GM19397 (cell line): ENCODE results near the gene CD177.
"Not testable (repeated sequence)": the region's sequence is repeated elsewhere in the genome, so short reads cannot be mapped to it uniquely, and the experiment has no call there.

Source experiments
- ATAC-seq: cut with Tn5 transposase; IDR thresholded peaks from one replicate; pipeline ENCODE4 v1.9.1; 2021; ENCODE audit warnings: mild to moderate bottlenecking, moderate library complexity; ENCODE audit not compliant: unreplicated experiment

Gene CD177

DNA sequence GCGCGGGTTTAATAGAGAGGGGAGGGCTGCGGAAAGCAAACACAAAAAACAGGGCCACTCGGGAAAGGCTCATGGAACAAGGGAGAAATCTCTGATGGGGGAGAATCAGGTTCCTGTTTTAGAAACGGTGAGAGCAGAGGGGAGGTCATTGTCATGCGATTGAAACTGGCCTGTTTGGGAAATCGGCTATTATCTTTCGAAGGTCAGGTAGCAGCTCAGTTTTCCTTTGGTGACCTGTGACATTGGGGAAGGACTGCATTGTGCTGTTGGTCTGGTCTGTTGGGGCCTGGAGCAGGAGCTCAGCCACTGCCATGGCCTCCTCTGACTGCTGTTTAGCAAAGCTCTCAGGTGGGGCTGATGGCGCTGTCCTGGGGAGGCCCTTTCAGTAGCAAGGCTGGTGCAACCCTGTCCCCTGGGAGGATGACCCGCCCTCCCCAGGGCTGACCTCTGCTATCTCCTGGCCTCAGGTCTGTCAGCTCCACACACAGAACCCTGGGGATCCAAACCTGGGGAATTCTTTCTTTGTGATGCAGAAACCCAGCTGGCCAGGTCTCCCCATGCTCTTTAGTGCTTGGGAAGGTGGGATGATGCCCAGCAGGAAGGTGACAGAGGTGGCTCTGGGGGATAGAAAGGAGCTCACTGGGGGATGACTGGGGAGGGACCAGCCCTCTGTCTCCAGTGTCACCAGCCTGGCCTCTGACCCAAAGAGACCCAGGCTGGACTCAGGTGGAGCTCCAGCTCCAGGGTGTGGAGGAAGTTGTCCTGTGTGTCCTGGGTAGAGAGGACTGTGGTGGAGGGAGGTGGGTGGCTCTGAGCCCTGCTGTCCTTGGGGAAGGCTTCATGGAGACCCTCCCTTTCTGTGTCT, 21.2 kb upstream of the CD177 start:
- ATAC-seq: no peak

DNA sequence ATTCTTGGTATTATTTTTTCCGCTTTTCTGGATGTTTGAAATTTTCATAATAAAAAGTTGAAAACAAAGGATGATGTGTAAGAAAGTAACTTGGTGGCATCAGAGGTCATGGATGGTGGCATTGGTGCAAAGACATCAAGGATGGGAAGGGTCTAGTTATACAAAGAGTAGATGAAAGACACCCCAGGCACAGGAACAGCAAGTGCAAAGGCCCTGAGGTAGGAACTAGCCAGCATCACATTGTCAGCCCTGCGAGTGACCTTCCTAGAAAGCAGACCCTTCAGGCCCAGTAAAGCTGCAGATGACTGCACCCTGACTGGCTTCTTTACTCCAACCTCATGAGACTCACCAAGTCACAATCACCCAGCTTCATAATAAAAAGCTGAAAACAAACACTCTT, 17.0 kb upstream of the CD177 start:
- not testable (repeated sequence) for ATAC-seq

DNA sequence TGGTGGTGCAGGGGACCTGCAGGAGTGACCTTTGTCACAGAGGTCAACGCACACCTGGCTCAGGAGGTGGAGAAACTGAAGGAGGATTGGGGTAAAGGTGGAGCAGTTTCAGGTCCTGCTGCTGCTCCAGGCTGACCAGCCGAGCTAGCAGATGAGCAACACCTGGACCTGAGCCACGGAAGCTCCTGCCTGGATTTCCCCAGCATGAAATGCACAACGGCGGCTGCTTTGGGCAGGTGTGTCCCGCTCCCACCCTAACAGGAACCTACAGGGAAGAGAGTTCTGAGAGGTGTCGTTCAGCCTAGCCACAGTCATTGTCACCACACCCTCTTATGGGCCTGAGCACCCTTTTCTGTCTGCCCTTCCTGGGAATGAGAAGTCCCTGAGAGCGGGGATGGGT, 15.7 kb upstream of the CD177 start:
- no peak for ATAC-seq

DNA sequence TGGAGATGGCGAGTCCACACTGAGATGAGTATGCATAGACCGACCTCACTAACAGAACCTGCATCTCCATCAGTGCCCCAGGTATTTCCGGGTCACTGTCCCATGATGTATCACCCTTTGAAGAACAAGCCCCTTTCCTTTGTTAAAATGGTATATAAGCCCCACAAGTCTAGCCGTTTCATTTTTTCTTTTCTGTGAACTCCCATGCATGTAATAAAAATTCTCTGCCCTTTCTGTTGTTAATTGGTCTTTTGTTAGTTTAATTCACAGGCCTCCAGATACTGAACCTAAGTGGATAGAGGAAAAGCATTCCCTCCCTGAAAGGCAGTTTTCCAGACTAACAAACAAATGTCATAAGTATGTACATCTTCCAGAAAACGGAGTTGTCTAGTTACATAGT, 15.0 kb upstream of the CD177 start:
- no peak for ATAC-seq

DNA sequence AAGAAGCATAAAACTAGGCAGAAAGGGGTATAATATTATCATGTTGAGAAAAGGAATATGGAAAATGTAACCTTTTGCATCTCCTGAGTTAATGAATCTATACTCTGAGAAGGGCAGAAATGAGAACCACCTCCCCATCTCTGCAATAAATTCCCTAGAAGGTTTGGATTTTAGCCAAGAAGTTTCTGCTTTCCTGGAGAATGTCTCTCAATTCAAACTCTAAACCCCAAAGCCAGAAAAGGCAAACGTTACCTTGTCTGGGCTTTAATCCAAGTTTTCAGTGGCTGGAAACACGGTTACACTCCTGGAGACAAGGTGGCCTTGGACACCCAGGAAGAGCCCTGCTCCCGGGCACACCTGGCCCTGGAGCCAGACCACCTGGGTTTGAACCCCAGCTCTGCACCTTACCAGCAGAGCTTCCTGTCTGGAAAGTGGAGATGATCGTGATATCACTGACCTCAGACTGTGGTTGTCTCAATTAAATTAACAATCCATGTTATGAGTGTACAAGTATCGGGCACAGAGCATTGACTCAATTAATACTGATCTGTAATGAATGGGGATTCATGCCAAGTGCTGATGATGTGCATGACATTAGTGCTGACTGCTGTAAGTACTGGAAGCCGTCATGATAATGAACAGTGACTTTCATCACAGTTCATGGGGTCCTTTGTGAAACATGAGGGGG, 14.1 kb upstream of the CD177 start:
- ATAC-seq: not testable (repeated sequence)

DNA sequence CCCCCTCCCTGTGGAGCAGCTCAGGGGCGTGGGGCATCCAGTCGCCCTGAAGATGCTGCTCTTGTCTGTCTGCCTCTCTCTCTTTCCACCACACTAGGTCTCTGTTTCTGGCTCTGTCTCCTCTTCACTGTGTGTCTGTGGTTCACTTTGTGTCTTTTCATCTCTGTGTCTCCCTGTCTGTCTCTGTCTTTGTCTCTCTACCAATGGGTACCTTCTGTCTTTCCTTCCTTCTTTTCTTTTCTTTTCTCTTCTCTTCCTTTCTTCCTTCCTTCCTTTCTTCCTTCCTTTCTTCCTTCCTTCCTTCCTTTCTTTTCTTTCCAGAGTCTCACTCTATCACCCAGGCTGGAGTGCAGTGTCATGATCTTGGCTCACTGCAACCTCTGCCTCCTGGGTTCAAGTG, 13.4 kb upstream of the CD177 start:
- ATAC-seq: not testable (repeated sequence)

DNA sequence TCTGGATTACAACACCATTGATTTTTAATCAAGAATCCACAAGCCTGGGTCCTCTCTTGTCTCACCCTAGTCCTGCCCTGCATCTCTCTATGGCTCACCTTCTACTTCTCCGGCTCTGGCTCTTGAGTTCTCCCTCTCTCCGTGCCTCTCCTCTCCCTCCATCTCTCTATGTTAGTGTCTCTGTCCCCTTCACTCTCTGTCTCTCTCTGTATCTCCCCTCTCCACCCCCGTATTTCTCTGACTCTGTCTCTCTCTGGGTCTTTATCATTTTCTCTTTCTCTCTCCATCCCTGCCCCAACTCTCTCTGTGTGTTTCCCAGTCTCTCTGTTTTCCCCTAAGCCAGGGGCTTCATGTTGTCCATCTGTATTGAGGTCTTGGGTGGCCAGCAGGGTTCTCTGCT, 12.4 kb upstream of the CD177 start:
- ATAC-seq: not testable (repeated sequence)

DNA sequence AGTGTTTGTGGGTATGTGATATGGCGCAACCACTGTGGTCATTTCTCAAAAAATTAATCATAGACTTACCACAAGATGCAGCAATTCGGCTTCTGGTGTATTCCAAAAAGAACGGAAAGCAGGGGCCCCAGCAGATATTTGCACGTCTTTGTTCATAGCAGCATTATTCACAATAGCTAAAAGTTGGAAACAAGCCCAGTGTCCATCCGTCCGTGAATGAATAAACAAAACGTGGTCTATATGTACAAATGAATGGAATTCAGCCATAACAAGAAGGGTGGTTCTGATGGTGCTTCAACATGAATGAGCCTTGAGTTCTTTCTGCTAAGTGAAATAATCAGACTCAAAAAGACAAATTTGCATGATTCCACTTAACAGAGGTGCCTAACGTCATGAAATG, 11.4 kb upstream of the CD177 start:
- ATAC-seq: not testable (repeated sequence)

- ATAC-seq: not testable (repeated sequence)
Measured at GRCh38 chr19:43344347-43344925, 9.1 kb upstream of the CD177 start.

DNA sequence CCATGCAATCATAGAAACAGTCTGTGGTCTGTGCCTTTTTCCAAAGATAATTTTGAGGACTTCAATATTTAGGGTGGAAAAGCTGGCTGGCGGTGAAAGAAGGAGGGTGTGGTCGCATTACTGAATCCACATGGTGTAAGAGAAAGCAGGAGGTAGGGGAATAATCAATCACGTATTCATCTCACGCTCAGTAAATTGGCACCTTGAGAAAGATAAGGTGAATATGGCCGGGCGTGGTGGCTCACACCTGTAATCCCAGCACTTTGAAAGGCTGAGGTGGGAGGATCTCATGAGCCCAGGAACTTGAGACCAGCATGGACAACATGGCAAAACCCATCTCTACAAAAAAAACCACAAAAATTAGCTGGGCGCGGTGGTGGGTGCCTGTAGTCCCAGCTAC, 3.7 kb upstream of the CD177 start:
- ATAC-seq: not testable (repeated sequence)

- ATAC-seq: no peak
Measured at GRCh38 chr19:43351998-43352746, 1.3 kb upstream of the CD177 start.

DNA sequence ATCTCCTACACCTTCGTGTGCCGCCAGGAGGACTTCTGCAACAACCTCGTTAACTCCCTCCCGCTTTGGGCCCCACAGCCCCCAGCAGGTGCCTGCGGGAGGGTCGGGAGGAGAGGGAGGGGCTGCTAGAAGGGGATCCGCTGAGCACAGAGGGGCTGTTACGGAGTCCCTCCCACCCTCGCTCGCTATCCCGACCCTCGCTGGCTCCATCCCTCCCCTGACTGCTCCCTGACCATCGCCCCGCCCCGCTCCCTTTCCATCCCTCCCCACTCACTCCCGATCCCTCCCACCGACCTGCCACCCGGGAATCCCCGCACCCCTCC, 780 bp downstream of the CD177 start:
- no peak for ATAC-seq

- not testable (repeated sequence) for ATAC-seq
Measured at GRCh38 chr19:43356749-43357148, 3.3 kb downstream of the CD177 start.

- no peak for ATAC-seq
Measured at GRCh38 chr19:43362179-43362578, 8.7 kb downstream of the CD177 start.

GRCh38 chr19:43362745-43363144, 9.3 kb downstream of the CD177 start:
- ATAC-seq: no peak

DNA sequence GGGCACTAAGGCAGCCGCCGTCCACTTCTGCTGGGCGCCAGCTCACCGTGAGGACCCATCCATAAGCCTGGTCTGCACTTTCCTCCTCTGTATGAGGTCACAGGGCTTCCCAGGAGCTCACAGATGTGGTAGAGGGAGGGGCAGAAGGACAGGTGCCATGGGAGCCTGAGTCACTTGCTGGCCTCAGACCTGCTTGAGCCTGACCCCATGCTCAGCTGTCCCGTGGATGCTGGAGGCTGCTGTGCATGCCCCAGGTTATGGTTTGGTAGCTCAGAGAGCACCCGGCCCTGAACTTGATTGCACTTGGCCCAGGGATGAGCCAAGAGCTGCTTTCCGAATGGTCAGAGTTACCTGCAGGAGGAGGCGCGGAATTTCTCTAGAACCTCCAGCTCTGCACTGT, 12.2 kb downstream of the CD177 start:
- not testable (repeated sequence) for ATAC-seq

DNA sequence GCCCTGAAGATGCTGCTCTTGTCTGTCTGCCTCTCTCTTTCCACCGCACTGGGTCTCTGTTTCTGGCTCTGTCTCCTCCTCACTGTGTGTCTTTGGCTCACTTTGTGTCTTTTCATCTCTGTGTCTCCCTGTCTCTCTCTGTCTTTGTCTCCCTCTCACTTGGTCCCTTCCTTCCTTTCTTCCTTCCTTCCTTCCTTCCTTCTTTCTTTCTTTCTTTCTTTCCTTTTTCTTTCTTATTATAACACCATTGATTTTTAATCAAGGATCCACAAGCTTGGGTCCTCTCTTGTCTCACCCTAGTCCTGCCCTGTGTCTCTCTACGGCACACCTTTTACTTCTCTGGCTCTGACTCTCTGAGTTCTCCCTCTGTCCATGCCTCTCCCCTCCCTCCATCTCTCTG, 14.3 kb downstream of the CD177 start:
- ATAC-seq: no peak

GRCh38 chr19:43368897-43369296, 15.4 kb downstream of the CD177 start:
- ATAC-seq: not testable (repeated sequence)

GRCh38 chr19:43371909-43372308, 18.4 kb downstream of the CD177 start:
- ATAC-seq: no peak

DNA sequence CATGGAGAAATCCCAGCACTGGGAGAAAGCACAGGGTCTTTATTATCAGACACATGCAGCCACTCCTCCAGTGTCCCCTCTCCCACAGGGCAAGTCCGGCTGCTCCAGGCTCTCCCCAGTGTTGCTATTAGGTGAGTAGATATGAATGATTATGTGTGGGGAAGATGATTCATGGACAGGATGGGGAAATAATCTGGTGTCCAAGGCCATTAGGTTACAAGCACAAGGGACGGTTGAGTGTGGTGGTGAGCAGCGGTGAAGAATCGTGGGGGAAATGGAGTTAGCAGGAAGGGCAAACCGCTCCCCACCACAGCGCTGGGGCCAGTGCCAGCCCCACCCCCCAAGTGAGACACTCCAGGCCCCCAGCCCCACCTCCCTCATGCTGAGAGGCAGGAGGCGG, 19.0 kb downstream of the CD177 start:
- ATAC-seq: no peak

DNA sequence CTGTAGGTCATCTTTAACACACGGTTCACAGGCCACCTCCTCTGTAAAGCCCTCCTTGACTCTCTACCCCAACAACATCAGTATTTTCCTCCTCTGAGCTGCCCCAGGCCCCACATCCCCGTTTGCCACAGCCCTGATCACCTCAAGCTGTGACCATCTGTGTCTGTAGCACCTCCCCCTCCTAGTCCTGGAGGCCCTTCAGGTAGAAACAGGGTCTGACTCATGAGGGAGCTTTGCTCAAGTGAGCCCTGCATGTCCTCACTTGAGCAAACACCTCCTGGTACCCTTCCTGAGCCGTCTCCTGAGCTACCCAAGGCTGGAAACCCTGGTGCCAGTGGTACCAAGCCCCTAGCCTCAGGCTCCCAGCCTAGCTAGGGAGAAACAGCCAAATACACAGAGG, 24.1 kb downstream of the CD177 start:
- not testable (repeated sequence) for ATAC-seq
